Ishikawa (cell line): ENCODE results near the gene DDX60.

Experiments
- CREB1 ChIP-seq: IDR thresholded peaks from 2 replicates; pipeline ENCODE4 v1.6.1; 2012; ENCODE audit warnings: low read depth
- NFIC ChIP-seq: IDR thresholded peaks from 2 replicates; pipeline ENCODE4 v1.6.1; 2012
- ZBTB7A ChIP-seq: IDR thresholded peaks from 2 replicates; pipeline ENCODE4 v1.6.1; 2012; ENCODE audit warnings: low read depth

GRCh38 chr4:168264903-168265302 is 53.6 kb downstream of the DDX60 start:
- no peak for TF ChIP-seq ZBTB7A
- TF ChIP-seq CREB1, result no peak
- no peak; the same call in 1 of the 2 replicates for TF ChIP-seq NFIC
